GM12891 (cell line): ENCODE data around the gene FAM237A.

Source experiments
- DNase-seq: peaks from one replicate; pipeline ENCODE4 v3.0.0; 2011; ENCODE audit warnings: low spot score; ENCODE audit not compliant: insufficient read length
- FAIRE-seq: peaks from 2 replicates; lab custom pipeline; 2011; peaks lifted over from hg19 to GRCh38; lab: Jason Lieb, UNC
- PAX5 ChIP-seq: IDR thresholded peaks from 2 replicates; pipeline ENCODE4 v1.6.1; 2011; ENCODE audit warnings: low read length, moderate library complexity, mild to moderate bottlenecking; ENCODE audit not compliant: insufficient read depth, severe bottlenecking
- POLR2A ChIP-seq: IDR thresholded peaks from 2 replicates; pipeline ENCODE4 v1.6.1; 2011; ENCODE audit warnings: low read depth, low read length, control low read depth
- POLR2AphosphoS5 ChIP-seq: IDR thresholded peaks from 2 replicates; pipeline ENCODE4 v1.6.1; 2011; ENCODE audit warnings: low read depth, low read length, control low read depth
- POU2F2 ChIP-seq: IDR thresholded peaks from 2 replicates; pipeline ENCODE4 v1.6.1; 2011; ENCODE audit warnings: low read depth, mild to moderate bottlenecking, control low read depth, low read length, moderate library complexity
- SPI1 ChIP-seq: IDR thresholded peaks from 2 replicates; pipeline ENCODE4 v1.6.1; 2011; ENCODE audit warnings: low read depth, low read length, control low read depth
- TAF1 ChIP-seq: IDR thresholded peaks from 2 replicates; pipeline ENCODE4 v1.6.1; 2011; ENCODE audit warnings: low read depth, low read length, control low read depth

Gene FAM237A

GRCh38 chr2:206619011-206619410, 23.3 kb upstream of the FAM237A start:
- TF ChIP-seq TAF1 (no peak), SPI1 (no peak), POU2F2 (no peak), POLR2AphosphoS5 (no peak), POLR2A (no peak), PAX5 (no peak)
- DNase-seq = no peak
- no peak for FAIRE-seq

GRCh38 chr2:206626108-206626507, 16.2 kb upstream of the FAM237A start:
- no peak for FAIRE-seq
- no peak for TF ChIP-seq POU2F2
- TF ChIP-seq PAX5 = no peak
- DNase-seq = no peak

GRCh38 chr2:206627632-206628031, 14.7 kb upstream of the FAM237A start:
- DNase-seq = no peak
- FAIRE-seq = no peak
- TF ChIP-seq PAX5 = no peak
- no peak for TF ChIP-seq SPI1
- TF ChIP-seq POLR2AphosphoS5 = no peak
- no peak for TF ChIP-seq POU2F2
- no peak for TF ChIP-seq POLR2A
- TF ChIP-seq TAF1 = no peak

- FAIRE-seq = no peak
- no peak for TF ChIP-seq POU2F2
- no peak for TF ChIP-seq POLR2AphosphoS5
- TF ChIP-seq POLR2A = no peak
- no peak for TF ChIP-seq PAX5
- no peak for TF ChIP-seq TAF1
- no peak for TF ChIP-seq SPI1
Observed at GRCh38 chr2:206631340-206631739, 10.9 kb upstream of the FAM237A start.

GRCh38 chr2:206635015-206635414, 7.3 kb upstream of the FAM237A start:
- DNase-seq (no peak), FAIRE-seq (no peak)
- TF ChIP-seq POLR2A (no peak), POU2F2 (no peak), TAF1 (no peak), SPI1 (no peak), PAX5 (no peak), POLR2AphosphoS5 (no peak)

More at GRCh38 chr2:206631340-206631739, 10.9 kb upstream of the FAM237A start:
- no peak for DNase-seq

GRCh38 chr2:206639636-206640035, 2.7 kb upstream of the FAM237A start:
- DNase-seq = no peak
- FAIRE-seq = no peak
- TF ChIP-seq POLR2AphosphoS5 (no peak), PAX5 (no peak), POU2F2 (no peak), TAF1 (no peak), SPI1 (no peak), POLR2A (no peak)

- TF ChIP-seq SPI1 (no peak), POU2F2 (no peak), TAF1 (no peak), POLR2A (no peak), POLR2AphosphoS5 (no peak), PAX5 (no peak)
- FAIRE-seq = no peak
Observed at GRCh38 chr2:206641226-206641625, 1.1 kb upstream of the FAM237A start.

GRCh38 chr2:206647985-206648384, 5.7 kb downstream of the FAM237A start:
- DNase-seq (no peak), FAIRE-seq (no peak)
- TF ChIP-seq POLR2A (no peak), POLR2AphosphoS5 (no peak), PAX5 (no peak), SPI1 (no peak), TAF1 (no peak), POU2F2 (no peak)

More at GRCh38 chr2:206641226-206641625, 1.1 kb upstream of the FAM237A start:
- DNase-seq = no peak

GRCh38 chr2:206657087-206657486, 14.8 kb downstream of the FAM237A start:
- TF ChIP-seq POLR2AphosphoS5 (no peak), SPI1 (no peak), TAF1 (no peak), POLR2A (no peak)
- DNase-seq = no peak
- no peak for FAIRE-seq

GRCh38 chr2:206665251-206665650, 23.0 kb downstream of the FAM237A start:
- TF ChIP-seq POLR2AphosphoS5 (no peak), SPI1 (no peak), PAX5 (no peak), POLR2A (no peak)
- DNase-seq (no peak), FAIRE-seq (no peak)
